Measurements from ENCODE around the gene SPATA33. TPM values are rescaled to one million over a fixed set of nuclear protein-coding genes. Genes with fewer than 3 reads are reported as not detected.

Gene SPATA33
- total and polyA plus RNA-seq, 2 donors = 4.7 to 8.1 TPM

DNA sequence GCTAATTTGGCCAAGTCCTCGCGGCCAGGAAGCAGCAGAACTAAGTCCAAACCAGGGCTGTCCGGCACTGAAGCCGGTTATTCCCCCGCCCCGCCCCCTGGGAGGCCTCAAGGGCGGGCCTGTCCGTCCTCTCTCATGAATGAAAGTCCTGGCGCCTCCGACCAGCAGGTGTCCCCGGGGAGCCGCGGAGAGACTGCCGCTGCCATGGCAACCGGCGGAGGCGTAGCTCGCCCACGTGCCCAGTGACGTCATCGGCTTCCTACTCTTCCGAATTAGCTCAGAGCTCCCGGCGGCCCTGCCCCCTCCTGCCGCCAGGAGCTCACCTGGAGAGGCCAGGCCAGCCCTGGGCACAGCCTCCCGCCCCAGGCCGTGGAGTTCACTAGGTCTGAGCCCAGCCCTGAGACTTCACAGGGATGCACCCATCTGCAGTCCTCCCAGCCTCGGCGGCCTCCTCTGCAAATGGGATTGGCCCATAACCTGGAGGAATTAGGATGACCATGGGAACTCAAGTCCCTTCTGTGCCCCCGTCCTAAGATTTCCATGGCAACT, 42.5 kb downstream of the SPATA33 start:
- peak; percentile 82 to 96 (median 92) for DNase-seq (ENCODE audit: low read depth in 6 of 9, low spot score in 9 of 9)
- Histone ChIP-seq H3K9me3 (ENCODE audit: control insufficient read depth in 2 of 2, insufficient read depth in 1 of 2, low read length in 1 of 2) (no peaks in the 10 kb centered on the region), H3K4me1 (ENCODE audit: control insufficient read depth in 2 of 2, insufficient read depth in 2 of 2, low read length in 2 of 2) (peaks cover 24 to 30% of the 10 kb centered on the region in 2 donors), H3K4me3 (ENCODE audit: low read length in 2 of 2) (peak overlapping the region; percentile 68 to 83), H3K36me3 (ENCODE audit: control insufficient read depth in 2 of 2, insufficient read depth in 2 of 2, low read length in 1 of 2) (peaks cover 6 to 24% of the 10 kb centered on the region in 2 donors), H3K27me3 (ENCODE audit: control insufficient read depth in 2 of 2, insufficient read depth in 1 of 2, low read length in 1 of 2) (no peaks in the 10 kb centered on the region), H3K27ac (ENCODE audit: low read depth in 1 of 2, low read length in 1 of 2) (peak overlapping the region; percentile 57 to 93)
- WGBS = under 1% methylated on average over 30 of the region's 30 CpGs

DNA sequence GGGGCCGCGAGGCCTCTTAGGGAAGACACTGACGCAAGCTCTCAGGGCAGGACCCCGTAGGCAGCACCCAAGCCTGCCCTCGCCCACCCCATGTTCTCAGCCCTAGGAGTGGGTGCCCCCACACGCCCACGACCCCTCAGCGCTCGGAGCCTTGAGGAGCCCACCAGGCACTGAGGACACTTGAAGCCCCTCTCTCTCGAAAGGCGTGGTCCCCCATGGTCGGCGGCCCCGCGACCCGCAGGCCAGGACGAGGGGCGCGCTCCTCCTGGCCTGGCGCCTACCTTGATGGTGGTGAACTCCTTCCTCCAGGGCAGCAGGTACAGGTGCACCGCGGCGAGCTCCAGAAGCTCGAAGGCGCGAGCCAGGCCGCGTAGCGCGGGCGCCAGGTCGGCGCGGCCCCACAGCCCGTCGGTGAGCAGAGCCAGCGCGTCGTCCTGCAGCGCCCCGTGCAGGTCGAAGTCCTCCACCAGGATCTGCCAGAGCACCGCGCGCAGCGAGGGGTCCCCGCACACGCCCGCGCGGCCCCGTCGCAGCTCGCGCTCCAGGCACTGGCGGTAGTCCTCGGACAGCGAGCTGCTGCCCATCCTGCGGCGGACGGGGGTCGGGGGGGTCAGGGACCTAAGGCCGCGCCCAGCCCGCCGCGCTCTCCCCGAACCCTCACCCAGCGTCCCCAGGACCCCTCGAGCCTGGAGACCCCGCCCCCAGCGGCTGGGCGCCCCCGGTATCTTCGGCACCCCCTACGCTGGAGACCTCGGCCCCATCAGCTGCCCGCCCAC, 43.2 kb downstream of the SPATA33 start:
- Histone ChIP-seq H3K27ac (ENCODE audit: low read depth in 1 of 2, low read length in 1 of 2) (peak overlapping the region; percentile 78 to 93), H3K27me3 (ENCODE audit: control insufficient read depth in 2 of 2, insufficient read depth in 1 of 2, low read length in 1 of 2) (no peaks in the 10 kb centered on the region), H3K36me3 (ENCODE audit: control insufficient read depth in 2 of 2, insufficient read depth in 2 of 2, low read length in 1 of 2) (peaks cover 6 to 18% of the 10 kb centered on the region in 2 donors), H3K9me3 (ENCODE audit: control insufficient read depth in 2 of 2, insufficient read depth in 1 of 2, low read length in 1 of 2) (no peaks in the 10 kb centered on the region), H3K4me1 (ENCODE audit: control insufficient read depth in 2 of 2, insufficient read depth in 2 of 2, low read length in 2 of 2) (peaks cover 24 to 30% of the 10 kb centered on the region in 2 donors), H3K4me3 (ENCODE audit: low read length in 2 of 2) (peak overlapping the region; percentile 68 to 83)
- WGBS = 3% methylated on average over 77 of the region's 78 CpGs
- peak in 5 of 9 donors; percentile 26 to 68 (median 53) for DNase-seq (ENCODE audit: low read depth in 6 of 9, low spot score in 9 of 9)

DNA sequence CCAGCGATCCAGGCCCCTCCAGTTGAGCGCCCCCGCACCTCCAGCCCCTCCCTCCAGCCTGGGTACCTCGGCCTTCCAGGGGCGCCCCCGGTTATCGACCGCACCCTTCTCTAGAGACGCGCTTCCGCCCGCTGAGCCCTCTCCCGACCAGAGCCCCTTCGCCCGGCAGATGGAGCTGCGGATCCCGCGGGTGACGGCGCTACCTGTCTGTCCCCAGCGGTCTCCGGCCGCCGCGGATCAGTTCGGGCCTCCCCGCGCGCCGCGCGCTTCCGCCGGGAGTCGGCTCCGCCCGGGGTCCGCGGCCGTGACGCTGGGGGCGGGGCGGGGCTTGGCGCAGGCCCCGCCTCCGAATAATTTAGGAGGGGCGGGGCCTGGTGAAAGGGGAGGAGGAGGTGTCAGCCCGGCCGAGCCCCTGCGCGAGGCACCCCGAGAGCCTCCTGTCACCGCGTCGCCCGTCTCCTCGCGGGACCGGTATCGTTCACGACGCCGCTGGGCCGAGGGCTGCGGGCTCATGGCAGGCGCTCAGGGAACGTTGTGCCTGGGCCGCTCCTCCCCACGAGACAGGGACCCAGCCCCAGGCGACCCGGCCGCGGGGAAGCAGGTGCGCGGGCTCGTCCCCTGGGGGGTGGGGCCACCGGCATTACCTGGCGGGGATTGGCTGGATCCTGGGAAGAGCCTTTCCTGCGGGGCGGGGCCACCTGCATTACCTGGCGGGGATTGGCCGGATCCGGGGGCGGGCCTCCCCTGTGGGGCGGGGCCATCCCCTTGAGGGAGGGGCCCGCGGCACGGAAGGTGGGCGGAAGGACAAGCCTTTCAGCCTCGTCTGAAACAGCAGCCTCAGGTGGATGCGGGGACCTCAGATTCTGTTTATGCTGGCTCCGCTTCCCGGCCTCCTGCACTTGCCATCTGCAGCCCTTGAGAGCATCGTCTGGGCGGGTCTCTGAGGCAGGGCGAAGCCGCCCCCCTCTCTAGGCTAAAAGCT, 44.1 kb downstream of the SPATA33 start, which contains the start of gene SPATA2L:
TSS of gene SPATA2L (minus strand) at position 281 of the 982 bp plus-strand sequence. CDS start 473 bp downstream, outside the sequence.
- peaks cover 3 to 12% of the 10 kb centered on the region in 2 donors for H3K36me3 ChIP-seq (ENCODE audit: control insufficient read depth in 2 of 2, insufficient read depth in 2 of 2, low read length in 1 of 2)
- H3K4me1 ChIP-seq (ENCODE audit: control insufficient read depth in 2 of 2, insufficient read depth in 2 of 2, low read length in 2 of 2) = peaks cover 20 to 29% of the 10 kb centered on the region in 2 donors
- peak; percentile 91 to 98 (median 96) for DNase-seq (ENCODE audit: low read depth in 6 of 9, low spot score in 9 of 9)

DNA sequence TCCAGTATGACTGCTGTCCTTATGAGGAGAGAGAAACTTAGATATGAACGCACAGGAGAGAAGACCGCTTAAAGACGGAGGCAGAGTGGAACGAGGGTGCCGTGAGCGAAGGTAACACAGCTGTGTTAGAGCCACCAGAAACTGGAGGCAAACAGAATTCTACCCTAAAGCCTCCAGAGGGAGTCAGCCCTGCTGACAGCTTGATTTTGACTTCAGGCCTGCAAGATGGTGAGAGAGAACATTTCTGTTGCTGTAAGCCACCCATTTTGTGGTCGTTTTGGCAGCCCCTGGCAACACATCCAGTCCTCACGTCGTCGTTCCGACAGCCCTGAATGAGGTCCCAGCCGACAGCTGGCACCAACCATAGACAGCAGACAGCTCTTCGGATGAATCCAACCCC, 46.6 kb downstream of the SPATA33 start:
- DNase-seq (ENCODE audit: low read depth in 6 of 9, low spot score in 9 of 9) = no peak
- H3K36me3 ChIP-seq (ENCODE audit: control insufficient read depth in 2 of 2, insufficient read depth in 2 of 2, low read length in 1 of 2) = no peaks in the 10 kb centered on the region
- peaks cover 19 to 26% of the 10 kb centered on the region in 2 donors for H3K4me1 ChIP-seq (ENCODE audit: control insufficient read depth in 2 of 2, insufficient read depth in 2 of 2, low read length in 2 of 2)
- H3K27ac ChIP-seq (ENCODE audit: low read depth in 1 of 2, low read length in 1 of 2) = no peak overlapping the region
- 91% methylated on average over 13 of the region's 13 CpGs for WGBS
- no peak overlapping the region for H3K4me3 ChIP-seq (ENCODE audit: low read length in 2 of 2)
- no peaks in the 10 kb centered on the region for H3K9me3 ChIP-seq (ENCODE audit: control insufficient read depth in 2 of 2, insufficient read depth in 1 of 2, low read length in 1 of 2)
- no peaks in the 10 kb centered on the region for H3K27me3 ChIP-seq (ENCODE audit: control insufficient read depth in 2 of 2, insufficient read depth in 1 of 2, low read length in 1 of 2)

More for the DNA sequence above, 44.1 kb downstream of the SPATA33 start, which contains the start of gene SPATA2L:
- under 1% methylated on average over 97 of the region's 97 CpGs for WGBS
- Histone ChIP-seq H3K4me3 (ENCODE audit: low read length in 2 of 2) (peak within 1 kb of the TSS; percentile 68 to 83), H3K27me3 (ENCODE audit: control insufficient read depth in 2 of 2, insufficient read depth in 1 of 2, low read length in 1 of 2) (no peaks in the 10 kb centered on the region), H3K27ac (ENCODE audit: low read depth in 1 of 2, low read length in 1 of 2) (peak within 1 kb of the TSS; percentile 89 to 93), H3K9me3 (ENCODE audit: control insufficient read depth in 2 of 2, insufficient read depth in 1 of 2, low read length in 1 of 2) (no peaks in the 10 kb centered on the region)

DNA sequence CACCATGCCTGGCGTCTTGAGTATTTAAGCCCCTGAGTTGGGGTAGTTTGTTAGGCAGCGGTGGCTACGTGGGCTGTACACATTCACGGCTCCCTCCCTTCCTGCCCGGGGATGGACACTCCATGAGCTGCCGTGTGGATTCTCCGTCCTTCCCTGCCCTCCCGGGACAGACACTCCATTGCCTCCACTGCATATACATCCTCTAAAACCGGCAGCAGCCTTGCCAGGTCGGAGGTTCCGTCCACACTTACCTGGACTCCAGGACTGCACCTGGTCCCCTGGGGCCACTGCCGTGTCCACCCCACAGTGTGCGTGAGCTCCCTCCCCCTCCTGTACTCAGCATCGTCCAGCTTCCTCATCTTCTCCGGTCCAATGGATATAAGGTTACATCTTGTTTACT, 47.4 kb downstream of the SPATA33 start:
- no peak for DNase-seq (ENCODE audit: low read depth in 6 of 9, low spot score in 9 of 9)
- Histone ChIP-seq H3K27me3 (ENCODE audit: control insufficient read depth in 2 of 2, insufficient read depth in 1 of 2, low read length in 1 of 2) (no peaks in the 10 kb centered on the region), H3K36me3 (ENCODE audit: control insufficient read depth in 2 of 2, insufficient read depth in 2 of 2, low read length in 1 of 2) (no peaks in the 10 kb centered on the region), H3K27ac (ENCODE audit: low read depth in 1 of 2, low read length in 1 of 2) (no peak overlapping the region), H3K4me1 (ENCODE audit: control insufficient read depth in 2 of 2, insufficient read depth in 2 of 2, low read length in 2 of 2) (peaks cover 14 to 21% of the 10 kb centered on the region in 2 donors), H3K4me3 (ENCODE audit: low read length in 2 of 2) (no peak overlapping the region), H3K9me3 (ENCODE audit: control insufficient read depth in 2 of 2, insufficient read depth in 1 of 2, low read length in 1 of 2) (no peaks in the 10 kb centered on the region)
- WGBS = 90% methylated on average over 15 of the region's 15 CpGs

DNA sequence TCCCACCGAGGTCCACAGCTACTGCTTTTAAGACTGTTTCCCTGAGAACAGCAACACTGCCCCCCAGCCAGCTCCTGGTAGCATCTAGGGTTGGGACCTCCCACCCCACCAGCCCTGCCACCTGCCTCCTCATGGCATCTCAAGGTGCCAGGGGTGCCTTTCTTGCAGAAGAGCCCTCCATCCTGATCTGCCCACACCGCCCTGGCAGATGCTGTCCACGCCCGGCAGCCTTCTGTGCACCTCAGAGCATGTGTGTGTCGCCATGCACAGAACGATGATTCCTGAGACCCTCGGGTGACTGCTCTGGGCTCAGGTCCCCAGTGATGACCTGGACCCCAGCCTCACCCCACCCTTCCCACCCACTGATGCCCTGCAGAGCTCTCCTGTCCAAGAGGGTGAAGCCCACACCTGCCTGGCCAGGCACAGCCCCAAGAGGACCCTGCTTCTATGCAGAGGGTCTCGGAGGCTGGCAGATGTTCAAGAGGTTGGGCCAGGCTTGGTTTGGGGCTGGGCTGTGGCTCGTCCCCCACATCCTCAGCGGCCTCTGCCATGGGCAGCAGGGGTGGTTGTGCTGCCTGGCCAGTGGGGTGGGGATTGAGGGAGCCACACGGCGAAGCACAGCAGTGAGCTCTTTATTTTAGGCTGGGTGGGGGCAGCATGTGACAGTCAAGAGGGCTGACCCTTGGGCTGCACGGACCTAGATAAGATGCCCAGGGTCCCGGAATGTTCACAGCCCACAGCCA, 49.1 kb downstream of the SPATA33 start:
- H3K4me1 ChIP-seq (ENCODE audit: control insufficient read depth in 2 of 2, insufficient read depth in 2 of 2, low read length in 2 of 2) = peaks cover 5 to 13% of the 10 kb centered on the region in 2 donors
- 95% methylated on average over 14 of the region's 14 CpGs for WGBS

DNA sequence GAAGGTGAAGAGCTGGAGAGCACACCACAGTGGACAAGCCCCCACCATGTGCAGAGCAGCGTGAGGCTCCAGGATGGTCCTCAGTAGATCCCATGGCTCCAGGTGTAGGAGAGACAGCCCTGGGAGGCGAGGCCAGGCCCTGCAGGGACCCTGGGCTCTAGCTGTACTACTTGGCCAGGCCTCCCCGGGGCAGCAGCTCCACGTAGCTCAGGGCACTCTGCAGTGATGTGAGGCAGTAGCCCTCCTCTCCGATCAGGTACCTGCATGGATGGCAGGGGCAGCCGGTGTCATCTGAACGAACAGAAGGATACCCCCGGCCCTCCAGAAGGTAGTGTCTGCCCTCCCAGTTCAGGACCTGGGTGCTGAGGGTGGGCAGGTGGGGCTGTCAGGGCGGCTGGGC, 50.1 kb downstream of the SPATA33 start:
- 97% methylated on average over 9 of the region's 9 CpGs for WGBS

More for the DNA sequence above, 49.1 kb downstream of the SPATA33 start:
- H3K4me3 ChIP-seq (ENCODE audit: low read length in 2 of 2) = no peak overlapping the region
- peaks cover 0 to 4% of the 10 kb centered on the region in 2 donors for H3K27me3 ChIP-seq (ENCODE audit: control insufficient read depth in 2 of 2, insufficient read depth in 1 of 2, low read length in 1 of 2)
- no peaks in the 10 kb centered on the region for H3K9me3 ChIP-seq (ENCODE audit: control insufficient read depth in 2 of 2, insufficient read depth in 1 of 2, low read length in 1 of 2)
- no peak overlapping the region for H3K27ac ChIP-seq (ENCODE audit: low read depth in 1 of 2, low read length in 1 of 2)
- no peak for DNase-seq (ENCODE audit: low read depth in 6 of 9, low spot score in 9 of 9)
- H3K36me3 ChIP-seq (ENCODE audit: control insufficient read depth in 2 of 2, insufficient read depth in 2 of 2, low read length in 1 of 2) = no peaks in the 10 kb centered on the region

DNA sequence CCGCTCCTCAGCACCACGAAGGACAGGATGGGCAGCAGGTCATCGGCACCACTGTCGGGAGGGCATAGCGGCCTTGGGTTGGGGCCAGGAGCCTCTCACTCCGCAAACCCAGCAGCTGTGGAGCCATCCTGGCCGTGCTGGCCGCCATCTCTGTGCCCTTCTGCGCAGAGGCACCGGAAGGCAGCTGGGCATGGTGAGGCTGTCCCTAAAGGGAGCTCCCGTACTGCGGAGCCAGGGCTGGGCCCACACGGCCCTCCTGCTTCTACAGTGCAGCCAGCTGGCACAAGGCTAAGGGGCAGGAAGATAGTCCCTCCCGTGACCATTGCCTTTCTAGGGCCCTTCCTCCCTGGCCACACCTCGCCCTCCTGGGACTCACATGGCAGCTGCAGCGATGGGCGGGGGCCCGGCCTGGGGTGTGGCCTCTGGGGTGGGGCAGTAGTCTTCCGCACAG, 50.9 kb downstream of the SPATA33 start:
- H3K9me3 ChIP-seq (ENCODE audit: control insufficient read depth in 2 of 2, insufficient read depth in 1 of 2, low read length in 1 of 2) = no peaks in the 10 kb centered on the region
- H3K27ac ChIP-seq (ENCODE audit: low read depth in 1 of 2, low read length in 1 of 2) = no peak overlapping the region
- no peak overlapping the region for H3K4me3 ChIP-seq (ENCODE audit: low read length in 2 of 2)
- peaks cover 11 to 17% of the 10 kb centered on the region in 2 donors for H3K4me1 ChIP-seq (ENCODE audit: control insufficient read depth in 2 of 2, insufficient read depth in 2 of 2, low read length in 2 of 2)
- no peak for DNase-seq (ENCODE audit: low read depth in 6 of 9, low spot score in 9 of 9)
- no peaks in the 10 kb centered on the region for H3K36me3 ChIP-seq (ENCODE audit: control insufficient read depth in 2 of 2, insufficient read depth in 2 of 2, low read length in 1 of 2)
- WGBS = 97% methylated on average over 19 of the region's 19 CpGs
- H3K27me3 ChIP-seq (ENCODE audit: control insufficient read depth in 2 of 2, insufficient read depth in 1 of 2, low read length in 1 of 2) = peaks cover 0 to 14% of the 10 kb centered on the region in 2 donors

More for the DNA sequence above, 50.1 kb downstream of the SPATA33 start:
- Histone ChIP-seq H3K27ac (ENCODE audit: low read depth in 1 of 2, low read length in 1 of 2) (no peak overlapping the region), H3K9me3 (ENCODE audit: control insufficient read depth in 2 of 2, insufficient read depth in 1 of 2, low read length in 1 of 2) (no peaks in the 10 kb centered on the region), H3K4me1 (ENCODE audit: control insufficient read depth in 2 of 2, insufficient read depth in 2 of 2, low read length in 2 of 2) (peaks cover 11 to 17% of the 10 kb centered on the region in 2 donors), H3K27me3 (ENCODE audit: control insufficient read depth in 2 of 2, insufficient read depth in 1 of 2, low read length in 1 of 2) (peaks cover 0 to 13% of the 10 kb centered on the region in 2 donors), H3K36me3 (ENCODE audit: control insufficient read depth in 2 of 2, insufficient read depth in 2 of 2, low read length in 1 of 2) (no peaks in the 10 kb centered on the region), H3K4me3 (ENCODE audit: low read length in 2 of 2) (no peak overlapping the region)
- no peak for DNase-seq (ENCODE audit: low read depth in 6 of 9, low spot score in 9 of 9)

Data from thymus (tissue), 11 donors.